ENCODE results near the gene ZNF837.

Gene ZNF837

GRCh38 chr19:58335630-58336029, 45.2 kb downstream of the ZNF837 start:
- no peak overlapping the region for H3K4me3 ChIP-seq (ENCODE audit: low read depth, low read length)
- DNase-seq (ENCODE audit: low read depth): no peak
- TF ChIP-seq CTCF (conservative IDR thresholded peaks at IDR 0.05; ENCODE audit: low read depth, low read length): no peak

GRCh38 chr19:58334691-58335249, 46.1 kb downstream of the ZNF837 start:
- DNase-seq (ENCODE audit: low read depth): no peak
- TF ChIP-seq CTCF (conservative IDR thresholded peaks at IDR 0.05; ENCODE audit: low read depth, low read length): no peak
- H3K4me3 ChIP-seq (ENCODE audit: low read depth, low read length): no peak overlapping the region

- DNase-seq (ENCODE audit: low read depth): no peak
- H3K4me3 ChIP-seq (ENCODE audit: low read depth, low read length): no peak overlapping the region
- TF ChIP-seq CTCF (conservative IDR thresholded peaks at IDR 0.05; ENCODE audit: low read depth, low read length): no peak
Observed at GRCh38 chr19:58332697-58333096, 48.1 kb downstream of the ZNF837 start.

- no peak for TF ChIP-seq CTCF (conservative IDR thresholded peaks at IDR 0.05; ENCODE audit: low read depth, low read length)
Observed at GRCh38 chr19:58330458-58330857, 50.4 kb downstream of the ZNF837 start.

GRCh38 chr19:58328999-58329398, 51.8 kb downstream of the ZNF837 start:
- H3K4me3 ChIP-seq (ENCODE audit: low read depth, low read length): no peak overlapping the region
- TF ChIP-seq CTCF (conservative IDR thresholded peaks at IDR 0.05; ENCODE audit: low read depth, low read length): no peak
- DNase-seq (ENCODE audit: low read depth): no peak

More at GRCh38 chr19:58330458-58330857, 50.4 kb downstream of the ZNF837 start:
- peak; percentile 71 for DNase-seq (ENCODE audit: low read depth)
- H3K4me3 ChIP-seq (ENCODE audit: low read depth, low read length): no peak overlapping the region

- peak within 1 kb of the TSS; percentile 98 for H3K4me3 ChIP-seq (ENCODE audit: low read depth, low read length)
- no peak for TF ChIP-seq CTCF (conservative IDR thresholded peaks at IDR 0.05; ENCODE audit: low read depth, low read length)
- DNase-seq (ENCODE audit: low read depth): peak; percentile 97
Observed at GRCh38 chr19:58326914-58327726, 53.7 kb downstream of the ZNF837 start, which contains the start of gene ZSCAN22. ZSCAN22 (plus strand) TSS chr19:58326994; CDS start chr19:58334803, 7,809 bp downstream.
